ENCODE results near the gene SCAF4.

SCAF4 gene

DNA sequence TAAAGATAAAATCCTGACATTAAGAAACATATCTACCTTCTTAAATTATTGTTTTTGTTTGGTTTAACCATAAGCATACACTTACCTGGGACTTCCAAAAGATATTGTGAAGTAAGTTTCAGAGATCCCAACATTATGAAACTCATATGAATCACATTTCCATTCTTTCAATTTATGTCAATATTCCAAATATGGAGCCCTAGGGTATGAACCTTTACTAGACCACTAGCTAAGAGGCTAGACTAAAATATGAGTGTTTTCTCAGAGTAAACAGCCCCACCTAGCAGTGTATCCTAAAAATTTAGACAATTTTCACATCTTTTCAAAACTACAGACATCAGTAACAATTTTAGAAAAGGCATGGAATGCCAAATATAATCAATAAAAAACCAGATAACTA, 24.4 kb downstream of the SCAF4 start:
- Mint-ChIP-seq H3K4me1 (peaks cover 28% of the 10 kb centered on the region), H3K27me3 (ENCODE audit: low read depth) (no peaks in the 10 kb centered on the region)
- TF ChIP-seq, protein P1, sequence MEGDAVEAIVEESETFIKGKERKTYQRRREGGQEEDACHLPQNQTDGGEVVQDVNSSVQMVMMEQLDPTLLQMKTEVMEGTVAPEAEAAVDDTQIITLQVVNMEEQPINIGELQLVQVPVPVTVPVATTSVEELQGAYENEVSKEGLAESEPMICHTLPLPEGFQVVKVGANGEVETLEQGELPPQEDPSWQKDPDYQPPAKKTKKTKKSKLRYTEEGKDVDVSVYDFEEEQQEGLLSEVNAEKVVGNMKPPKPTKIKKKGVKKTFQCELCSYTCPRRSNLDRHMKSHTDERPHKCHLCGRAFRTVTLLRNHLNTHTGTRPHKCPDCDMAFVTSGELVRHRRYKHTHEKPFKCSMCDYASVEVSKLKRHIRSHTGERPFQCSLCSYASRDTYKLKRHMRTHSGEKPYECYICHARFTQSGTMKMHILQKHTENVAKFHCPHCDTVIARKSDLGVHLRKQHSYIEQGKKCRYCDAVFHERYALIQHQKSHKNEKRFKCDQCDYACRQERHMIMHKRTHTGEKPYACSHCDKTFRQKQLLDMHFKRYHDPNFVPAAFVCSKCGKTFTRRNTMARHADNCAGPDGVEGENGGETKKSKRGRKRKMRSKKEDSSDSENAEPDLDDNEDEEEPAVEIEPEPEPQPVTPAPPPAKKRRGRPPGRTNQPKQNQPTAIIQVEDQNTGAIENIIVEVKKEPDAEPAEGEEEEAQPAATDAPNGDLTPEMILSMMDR (IDR thresholded peaks at IDR 0.05; ENCODE audit: unreplicated experiment in 3 of 3): no peak

DNA sequence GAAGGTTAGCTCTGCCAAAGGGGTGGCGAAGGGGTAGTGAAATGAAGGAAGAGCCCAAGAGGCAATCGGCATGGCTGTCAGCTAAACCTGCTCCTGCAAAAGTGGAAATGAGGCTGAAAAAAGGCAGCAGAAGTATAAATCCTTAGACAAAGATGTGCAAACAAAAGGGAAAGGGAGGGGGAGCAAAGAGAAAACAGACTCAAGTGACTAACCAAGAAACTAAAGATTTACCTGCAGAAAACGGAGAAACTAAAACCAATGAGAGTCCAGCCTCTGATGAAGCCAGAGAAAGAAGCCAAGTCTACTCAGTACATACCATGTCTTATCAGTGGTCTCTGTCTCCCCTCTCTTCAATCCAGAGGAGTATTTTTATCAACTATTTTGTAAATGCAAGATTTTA, 25.4 kb downstream of the SCAF4 start:
- TF ChIP-seq, protein P1 (IDR thresholded peaks at IDR 0.05; ENCODE audit: unreplicated experiment in 3 of 3): no peak
- Mint-ChIP-seq H3K9me3 (no peaks in the 10 kb centered on the region), H3K27me3 (ENCODE audit: low read depth) (no peaks in the 10 kb centered on the region), H3K4me3 (no peak overlapping the region), H3K27ac (no peak overlapping the region), H3K4me1 (peaks cover 28% of the 10 kb centered on the region), H3K36me3 (ENCODE audit: low read depth) (peaks cover 20% of the 10 kb centered on the region)

More for the DNA sequence above, 24.4 kb downstream of the SCAF4 start:
- Mint-ChIP-seq H3K4me3 (no peak overlapping the region), H3K27ac (no peak overlapping the region), H3K9me3 (no peaks in the 10 kb centered on the region), H3K36me3 (ENCODE audit: low read depth) (peaks cover 13% of the 10 kb centered on the region)

DNA sequence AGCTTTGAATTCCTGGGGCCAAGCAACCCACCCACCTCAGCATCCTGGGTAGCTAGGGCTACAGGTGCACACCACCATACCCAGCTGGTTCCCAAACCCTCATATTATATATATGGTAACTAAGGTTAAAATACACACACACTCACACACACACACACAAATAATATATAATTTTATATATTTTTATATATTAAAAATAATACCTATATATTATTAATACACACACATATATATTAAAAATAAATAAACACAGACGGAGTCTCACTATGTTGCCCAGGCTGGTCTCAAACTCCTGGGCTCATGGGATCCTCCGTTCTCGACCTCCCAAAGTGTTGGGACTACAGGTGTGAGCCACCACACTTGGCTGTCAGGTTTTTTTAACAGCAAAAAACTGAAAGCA, 31.9 kb downstream of the SCAF4 start:
- peaks cover 53% of the 10 kb centered on the region for H3K36me3 Mint-ChIP-seq (ENCODE audit: low read depth)
- no peak overlapping the region for H3K4me3 Mint-ChIP-seq
- H3K27ac Mint-ChIP-seq: no peak overlapping the region
- no peaks in the 10 kb centered on the region for H3K4me1 Mint-ChIP-seq
- H3K27me3 Mint-ChIP-seq (ENCODE audit: low read depth): no peaks in the 10 kb centered on the region
- no peaks in the 10 kb centered on the region for H3K9me3 Mint-ChIP-seq
- TF ChIP-seq, protein P1 (IDR thresholded peaks at IDR 0.05; ENCODE audit: unreplicated experiment in 3 of 3): no peak

DNA sequence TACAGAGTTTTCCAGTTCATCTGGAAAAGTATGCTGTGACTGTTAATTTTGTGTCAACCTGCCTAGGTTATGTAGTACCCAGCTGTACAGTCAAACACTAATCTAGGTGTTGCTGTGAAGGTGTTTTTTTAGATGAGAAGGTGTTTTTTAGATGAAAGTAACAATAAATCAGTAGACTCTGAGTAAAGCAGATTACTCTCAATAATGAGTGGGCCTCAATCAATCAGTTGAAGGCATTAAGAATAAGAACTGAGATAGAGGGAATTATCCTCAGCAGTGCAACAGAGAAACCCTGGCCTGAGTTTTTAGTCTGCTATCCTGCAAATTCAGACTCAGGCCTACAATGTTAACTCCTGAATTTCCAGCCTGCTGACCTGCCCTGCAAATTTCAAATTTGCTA, 33.5 kb downstream of the SCAF4 start:
- TF ChIP-seq, protein P1 (IDR thresholded peaks at IDR 0.05; ENCODE audit: unreplicated experiment in 3 of 3): no peak
- Mint-ChIP-seq H3K9me3 (no peaks in the 10 kb centered on the region), H3K4me3 (no peak overlapping the region), H3K27ac (no peak overlapping the region), H3K36me3 (ENCODE audit: low read depth) (peaks cover 64% of the 10 kb centered on the region), H3K4me1 (no peaks in the 10 kb centered on the region), H3K27me3 (ENCODE audit: low read depth) (no peaks in the 10 kb centered on the region)

DNA sequence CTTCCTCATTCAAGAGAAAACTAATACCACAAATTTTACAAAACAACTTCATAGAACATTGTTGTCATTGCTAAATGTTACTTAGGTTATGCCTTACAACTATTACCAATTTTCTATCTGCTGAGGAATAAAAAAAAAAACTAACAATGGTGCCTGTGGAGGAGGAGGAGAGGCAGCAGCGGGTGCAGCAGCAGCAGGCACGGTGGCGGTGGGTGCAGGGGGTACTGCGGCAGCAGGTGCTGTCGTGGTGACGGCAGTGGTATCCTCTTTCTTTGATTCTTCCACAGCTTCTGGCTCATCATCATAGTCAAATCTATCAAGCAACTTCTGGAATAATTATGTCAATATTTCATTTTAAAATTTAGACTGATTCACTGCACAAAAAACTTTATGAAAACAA, 35.5 kb downstream of the SCAF4 start:
- H3K4me1 Mint-ChIP-seq: no peaks in the 10 kb centered on the region
- no peak overlapping the region for H3K4me3 Mint-ChIP-seq
- peaks cover 69% of the 10 kb centered on the region for H3K36me3 Mint-ChIP-seq (ENCODE audit: low read depth)
- no peaks in the 10 kb centered on the region for H3K9me3 Mint-ChIP-seq
- no peak overlapping the region for H3K27ac Mint-ChIP-seq
- no peaks in the 10 kb centered on the region for H3K27me3 Mint-ChIP-seq (ENCODE audit: low read depth)
- TF ChIP-seq, protein P1 (IDR thresholded peaks at IDR 0.05; ENCODE audit: unreplicated experiment in 3 of 3): no peak

DNA sequence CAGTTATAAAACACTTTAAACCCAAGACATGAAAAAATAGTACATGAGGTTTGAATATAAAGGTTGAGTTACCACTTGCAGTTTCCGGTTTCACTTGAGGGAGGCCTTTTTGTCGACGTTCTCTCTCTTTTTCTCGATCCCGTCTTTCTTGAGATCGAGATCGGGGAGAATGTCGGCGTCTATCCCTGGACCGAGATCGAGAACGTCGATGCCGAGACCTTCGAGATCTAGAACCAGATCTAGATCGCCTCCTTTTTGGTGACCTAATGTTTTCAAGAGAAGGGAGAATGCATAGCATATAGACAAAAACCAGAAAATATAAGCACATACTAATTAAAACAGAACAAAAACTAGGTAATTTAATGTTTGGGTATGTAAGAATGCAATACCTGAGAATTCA, 38.7 kb downstream of the SCAF4 start:
- Mint-ChIP-seq H3K9me3 (no peaks in the 10 kb centered on the region), H3K27me3 (ENCODE audit: low read depth) (no peaks in the 10 kb centered on the region), H3K4me3 (no peak overlapping the region), H3K4me1 (no peaks in the 10 kb centered on the region), H3K27ac (no peak overlapping the region), H3K36me3 (ENCODE audit: low read depth) (peaks cover 80% of the 10 kb centered on the region)
- TF ChIP-seq, protein P1 (IDR thresholded peaks at IDR 0.05; ENCODE audit: unreplicated experiment in 3 of 3): no peak

All from nephron (organoid).